ENCODE measurements around the gene THRB. TPM values are rescaled to one million over a fixed set of nuclear protein-coding genes. Genes with fewer than 3 reads are reported as not detected.

The THRB gene
- total RNA-seq, 1 donor = 0.36 TPM

DNA sequence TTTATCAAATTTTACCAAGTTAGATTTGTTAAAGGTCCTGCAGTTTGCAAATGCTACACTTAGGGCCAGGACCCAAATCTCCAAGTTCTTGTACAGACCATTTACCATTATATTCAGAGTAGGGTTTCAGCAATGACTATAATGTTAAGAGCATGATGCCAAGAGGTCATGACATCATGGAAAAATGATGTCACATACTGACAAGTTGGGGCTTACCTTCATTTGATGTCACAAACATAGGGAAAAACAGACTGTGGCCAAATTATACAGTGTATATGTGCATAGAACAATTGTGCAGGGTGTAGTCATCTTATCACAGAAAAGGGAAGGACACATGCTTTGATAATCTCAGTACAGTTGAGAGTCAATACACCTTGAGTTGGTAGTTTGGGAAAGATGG, 10.1 kb upstream of the THRB start:
- no peak overlapping the region for H3K4me3 ChIP-seq (ENCODE audit: insufficient read depth, low read length)
- H2AFZ ChIP-seq (ENCODE audit: low read length) = no peak overlapping the region
- H3K9me3 ChIP-seq (ENCODE audit: low read depth, low read length) = no peaks in the 10 kb centered on the region
- H4K20me1 ChIP-seq (ENCODE audit: insufficient read depth, low read length) = no peaks in the 10 kb centered on the region
- H3K4me2 ChIP-seq (ENCODE audit: insufficient read depth, low read length) = no peak overlapping the region
- no peak overlapping the region for H3K27ac ChIP-seq (ENCODE audit: low read depth, low read length)
- no peaks in the 10 kb centered on the region for H3K79me2 ChIP-seq (ENCODE audit: insufficient read depth, low read length)
- H3K36me3 ChIP-seq (ENCODE audit: insufficient read depth, low read length) = no peaks in the 10 kb centered on the region
- DNase-seq (ENCODE audit: insufficient read length, low spot score, missing footprints) = no peak
- TF ChIP-seq, protein P1, sequence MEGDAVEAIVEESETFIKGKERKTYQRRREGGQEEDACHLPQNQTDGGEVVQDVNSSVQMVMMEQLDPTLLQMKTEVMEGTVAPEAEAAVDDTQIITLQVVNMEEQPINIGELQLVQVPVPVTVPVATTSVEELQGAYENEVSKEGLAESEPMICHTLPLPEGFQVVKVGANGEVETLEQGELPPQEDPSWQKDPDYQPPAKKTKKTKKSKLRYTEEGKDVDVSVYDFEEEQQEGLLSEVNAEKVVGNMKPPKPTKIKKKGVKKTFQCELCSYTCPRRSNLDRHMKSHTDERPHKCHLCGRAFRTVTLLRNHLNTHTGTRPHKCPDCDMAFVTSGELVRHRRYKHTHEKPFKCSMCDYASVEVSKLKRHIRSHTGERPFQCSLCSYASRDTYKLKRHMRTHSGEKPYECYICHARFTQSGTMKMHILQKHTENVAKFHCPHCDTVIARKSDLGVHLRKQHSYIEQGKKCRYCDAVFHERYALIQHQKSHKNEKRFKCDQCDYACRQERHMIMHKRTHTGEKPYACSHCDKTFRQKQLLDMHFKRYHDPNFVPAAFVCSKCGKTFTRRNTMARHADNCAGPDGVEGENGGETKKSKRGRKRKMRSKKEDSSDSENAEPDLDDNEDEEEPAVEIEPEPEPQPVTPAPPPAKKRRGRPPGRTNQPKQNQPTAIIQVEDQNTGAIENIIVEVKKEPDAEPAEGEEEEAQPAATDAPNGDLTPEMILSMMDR (IDR thresholded peaks at IDR 0.05; ENCODE audit: extremely low read depth, low read depth, low read length) = no peak
- H3K4me1 ChIP-seq (ENCODE audit: insufficient read depth, low read length) = no peaks in the 10 kb centered on the region
- H3K27me3 ChIP-seq (ENCODE audit: insufficient read depth, low read length) = no peaks in the 10 kb centered on the region

DNA sequence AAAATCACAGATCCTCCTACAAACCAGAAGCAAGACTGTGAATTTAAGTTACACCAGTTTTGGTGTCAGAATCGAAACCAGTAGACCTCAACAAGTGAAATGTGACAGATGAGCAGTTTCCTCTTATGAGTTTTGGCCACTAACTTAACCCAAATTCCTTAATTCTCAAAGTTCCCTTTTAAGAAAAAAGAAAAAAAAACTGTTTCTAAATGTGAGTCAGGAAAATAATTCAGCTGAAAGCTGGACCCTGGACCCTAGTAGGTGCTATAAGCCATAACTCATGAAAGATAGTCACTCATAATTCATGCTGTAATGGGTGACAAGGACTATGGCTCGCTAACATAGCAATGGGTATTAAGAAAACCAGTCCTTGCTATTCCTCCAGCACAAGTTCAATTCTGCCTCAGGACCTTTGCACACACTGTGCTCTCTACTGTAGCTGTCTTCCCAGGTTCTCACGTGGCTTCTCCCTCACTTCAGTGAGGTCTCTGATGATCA, 9.0 kb upstream of the THRB start:
- Histone ChIP-seq H3K9me3 (ENCODE audit: low read depth, low read length) (no peaks in the 10 kb centered on the region), H3K4me3 (ENCODE audit: insufficient read depth, low read length) (no peak overlapping the region), H4K20me1 (ENCODE audit: insufficient read depth, low read length) (no peaks in the 10 kb centered on the region), H3K36me3 (ENCODE audit: insufficient read depth, low read length) (no peaks in the 10 kb centered on the region), H3K27ac (ENCODE audit: low read depth, low read length) (no peak overlapping the region), H3K4me1 (ENCODE audit: insufficient read depth, low read length) (no peaks in the 10 kb centered on the region), H3K27me3 (ENCODE audit: insufficient read depth, low read length) (no peaks in the 10 kb centered on the region), H3K4me2 (ENCODE audit: insufficient read depth, low read length) (no peak overlapping the region), H3K79me2 (ENCODE audit: insufficient read depth, low read length) (no peaks in the 10 kb centered on the region), H2AFZ (ENCODE audit: low read length) (no peak overlapping the region)
- TF ChIP-seq, protein P1 (IDR thresholded peaks at IDR 0.05; ENCODE audit: extremely low read depth, low read depth, low read length) = no peak
- DNase-seq (ENCODE audit: insufficient read length, low spot score, missing footprints) = no peak

DNA sequence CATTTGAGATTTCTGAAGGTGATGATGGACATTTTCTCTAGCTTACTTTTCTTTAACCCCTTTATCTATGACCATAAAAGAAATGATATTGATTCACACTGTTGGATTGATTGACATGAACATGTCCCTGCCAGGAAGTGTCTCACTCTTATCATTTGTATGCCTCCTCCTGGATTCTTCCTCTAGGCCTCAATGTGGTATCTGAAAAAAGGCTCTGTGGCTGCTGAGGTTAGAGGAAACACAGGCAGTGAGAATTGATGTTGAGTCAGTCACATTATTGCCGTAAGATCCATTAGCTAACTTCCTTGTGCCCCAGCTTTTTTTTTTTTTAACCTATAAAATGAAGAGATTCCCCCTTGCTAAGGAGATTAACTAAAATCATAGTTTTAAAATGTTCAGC, 8.0 kb upstream of the THRB start:
- H3K79me2 ChIP-seq (ENCODE audit: insufficient read depth, low read length) = no peaks in the 10 kb centered on the region
- TF ChIP-seq, protein P1 (IDR thresholded peaks at IDR 0.05; ENCODE audit: extremely low read depth, low read depth, low read length) = no peak
- H4K20me1 ChIP-seq (ENCODE audit: insufficient read depth, low read length) = no peaks in the 10 kb centered on the region
- no peaks in the 10 kb centered on the region for H3K36me3 ChIP-seq (ENCODE audit: insufficient read depth, low read length)
- H3K4me1 ChIP-seq (ENCODE audit: insufficient read depth, low read length) = no peaks in the 10 kb centered on the region
- no peak overlapping the region for H2AFZ ChIP-seq (ENCODE audit: low read length)
- no peak overlapping the region for H3K27ac ChIP-seq (ENCODE audit: low read depth, low read length)
- no peaks in the 10 kb centered on the region for H3K27me3 ChIP-seq (ENCODE audit: insufficient read depth, low read length)
- no peak overlapping the region for H3K4me2 ChIP-seq (ENCODE audit: insufficient read depth, low read length)
- no peak overlapping the region for H3K4me3 ChIP-seq (ENCODE audit: insufficient read depth, low read length)
- H3K9me3 ChIP-seq (ENCODE audit: low read depth, low read length) = no peaks in the 10 kb centered on the region
- no peak for DNase-seq (ENCODE audit: insufficient read length, low spot score, missing footprints)

DNA sequence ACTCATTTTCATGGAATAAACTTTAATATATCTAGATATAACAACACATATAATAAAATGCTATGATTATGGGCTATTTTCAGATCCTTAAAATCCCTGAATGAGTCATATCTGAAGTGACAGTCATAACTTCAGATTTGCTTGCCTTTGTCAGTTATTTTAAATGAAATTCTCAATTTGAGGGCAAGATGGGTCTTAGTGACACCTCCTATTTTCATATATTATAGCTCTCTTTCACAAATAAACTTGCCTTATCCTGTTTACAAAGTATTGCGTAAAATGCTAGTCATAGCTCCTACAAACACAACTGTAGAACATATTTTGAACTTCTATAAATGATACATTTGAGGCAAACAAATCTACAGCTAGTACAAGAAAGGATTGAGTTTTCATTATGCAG, 6.2 kb upstream of the THRB start:
- H3K4me2 ChIP-seq (ENCODE audit: insufficient read depth, low read length) = no peak overlapping the region
- no peaks in the 10 kb centered on the region for H3K9me3 ChIP-seq (ENCODE audit: low read depth, low read length)
- no peaks in the 10 kb centered on the region for H3K4me1 ChIP-seq (ENCODE audit: insufficient read depth, low read length)
- H3K36me3 ChIP-seq (ENCODE audit: insufficient read depth, low read length) = no peaks in the 10 kb centered on the region
- H3K4me3 ChIP-seq (ENCODE audit: insufficient read depth, low read length) = no peak overlapping the region
- no peaks in the 10 kb centered on the region for H4K20me1 ChIP-seq (ENCODE audit: insufficient read depth, low read length)
- no peak overlapping the region for H3K27ac ChIP-seq (ENCODE audit: low read depth, low read length)
- no peak overlapping the region for H2AFZ ChIP-seq (ENCODE audit: low read length)
- H3K27me3 ChIP-seq (ENCODE audit: insufficient read depth, low read length) = peaks cover 6% of the 10 kb centered on the region
- TF ChIP-seq, protein P1 (IDR thresholded peaks at IDR 0.05; ENCODE audit: extremely low read depth, low read depth, low read length) = no peak
- no peak for DNase-seq (ENCODE audit: insufficient read length, low spot score, missing footprints)
- no peaks in the 10 kb centered on the region for H3K79me2 ChIP-seq (ENCODE audit: insufficient read depth, low read length)

All from osteoblast (primary cell).